Activated CD4-positive, alpha-beta T cell treated with anti-CD3 and anti-CD28 coated beads, Interleukin-2, amount 10 ng/mL, durations not matched to agents 7 days and 5 days (primary cell): ENCODE results near the gene RITA1. TPM values are rescaled to one million over a fixed set of nuclear protein-coding genes. Genes with fewer than 3 reads are reported as not detected.

Source experiments
- CTCF ChIA-PET: fragments of 350-600 bp; sonication (Branson Sonifier 250); formaldehyde crosslinking; loops from one replicate; lab custom pipeline; 2021; ENCODE audit warnings: antibody characterized with exemption; lab: Charles Lee
- POLR2A ChIA-PET: fragments of 350-600 bp; sonication (Branson Sonifier 250); formaldehyde crosslinking; loops from one replicate; lab custom pipeline; 2021; ENCODE audit warnings: antibody characterized with exemption; lab: Charles Lee
- DNase-seq: peaks from one replicate; pipeline ENCODE4 v3.0.0-alpha.2; 2020
- H3K27ac Mint-ChIP-seq: one replicate; pipeline ENCODE4 v1.8.0; 2021; ENCODE audit warnings: mild to moderate bottlenecking, moderate library complexity, mixed read lengths
- H3K27me3 Mint-ChIP-seq: one replicate; pipeline ENCODE4 v1.8.0; 2021; ENCODE audit warnings: mixed read lengths
- H3K36me3 Mint-ChIP-seq: one replicate; pipeline ENCODE4 v1.8.0; 2021; ENCODE audit warnings: low read depth, mixed read lengths
- H3K4me1 Mint-ChIP-seq: one replicate; pipeline ENCODE4 v1.8.0; 2021; ENCODE audit warnings: mixed read lengths
- H3K4me3 Mint-ChIP-seq: one replicate; pipeline ENCODE4 v1.8.0; 2021; ENCODE audit warnings: mild to moderate bottlenecking, moderate library complexity, mixed read lengths
- H3K9me3 Mint-ChIP-seq: one replicate; pipeline ENCODE4 v1.8.0; 2021; ENCODE audit warnings: mixed read lengths
- microRNA-seq: library from miRNA; unstranded; fragments of <30 nt; microRNA quantifications from one replicate; pipeline ENCODE4 v1.2.0, GENCODE V29; 2021; ENCODE audit warnings: borderline microRNAs expressed, borderline replicate concordance
- total RNA-seq, 2 experiments: library from RNA; stranded (reverse); gene quantifications; one replicate each; pipeline ENCODE4 v1.2.3, GENCODE V29; 2021

The RITA1 gene
- total RNA-seq, 2 experiments from 2014 or later = 17.0 to 18.0 TPM

- Mint-ChIP-seq H3K4me3 (no peak overlapping the region), H3K9me3 (no peaks in the 10 kb centered on the region), H3K27ac (no peak overlapping the region), H3K36me3 (peaks cover 5% of the 10 kb centered on the region), H3K4me1 (peaks cover 16% of the 10 kb centered on the region), H3K27me3 (no peaks in the 10 kb centered on the region)
- DNase-seq = no peak
- CTCF ChIA-PET = interaction anchor here (0.8 to 1.3 kb wide), 2 partner anchors 8 to 11 kb away, joined by 3 to 4 read pairs; no protein-coding TSS in a partner anchor
- POLR2A ChIA-PET = no interaction called here
Measured at GRCh38 chr12:113240395-113240794, 54.9 kb downstream of the RITA1 start.

- peaks cover 12% of the 10 kb centered on the region for H3K4me1 Mint-ChIP-seq
- H3K27me3 Mint-ChIP-seq = no peaks in the 10 kb centered on the region
- H3K4me3 Mint-ChIP-seq = no peak overlapping the region
- H3K9me3 Mint-ChIP-seq = no peaks in the 10 kb centered on the region
- ChIA-PET POLR2A (no interaction called here), CTCF (interaction anchor here (0.6 to 0.8 kb wide), 3 partner anchors 9 to 83 kb away, joined by 3 to 5 read pairs (median 3); no protein-coding TSS in a partner anchor)
- peaks cover 3% of the 10 kb centered on the region for H3K36me3 Mint-ChIP-seq
- DNase-seq = no peak
- no peak overlapping the region for H3K27ac Mint-ChIP-seq
Measured at GRCh38 chr12:113241191-113242025, 55.9 kb downstream of the RITA1 start.

Small RNA genes lying within 50 kb of the gene (microRNA-seq; reads per million reads assigned to microRNA genes)
- gene MIR7106 = not detected

Other genes with a start within 250 kb of the RITA1 start
- gene OAS3, start 247.2 kb upstream of the RITA1 start, total RNA-seq = 100 to 1,000 TPM; 202 to 204 TPM
- 100 to 1,000 TPM; 294 to 420 TPM for gene OAS2, start 207.2 kb upstream of the RITA1 start, total RNA-seq
- under 1 TPM; 0.15 to 0.25 TPM for gene DTX1, start 129.0 kb upstream of the RITA1 start, total RNA-seq
- under 1 TPM; 0.20 to 0.40 TPM for gene RASAL1, start 50.0 kb upstream of the RITA1 start, total RNA-seq
- gene CFAP73, start 36.0 kb upstream of the RITA1 start, total RNA-seq = under 1 TPM; 0.37 to 0.42 TPM
- gene DDX54, start 243 bp upstream of the RITA1 start, total RNA-seq = 10 to 100 TPM; 65.6 to 72.0 TPM
- gene TPCN1, start 35.7 kb downstream of the RITA1 start, total RNA-seq = 10 to 100 TPM; 18.6 to 20.9 TPM
- 10 to 100 TPM; 27.7 to 33.2 TPM for gene SLC8B1, start 149.4 kb downstream of the RITA1 start, total RNA-seq
- 10 to 100 TPM; 12.7 to 15.3 TPM for gene PLBD2, start 172.9 kb downstream of the RITA1 start, total RNA-seq
- not detected for gene SDS, start 218.2 kb downstream of the RITA1 start, total RNA-seq
- gene SDSL, start 236.7 kb downstream of the RITA1 start, total RNA-seq = 1 to 10 TPM; 3.6 to 4.5 TPM